GM12878 (cell line): ENCODE measurements around the gene WWOX. TPM values are rescaled to one million over a fixed set of nuclear protein-coding genes. Genes with fewer than 3 reads are reported as not detected.

Source experiments
- ATAC-seq: fragments of 200-7000 bp; cut with Tn5 transposase; 3 replicates; pipeline ENCODE4 v1.9.1; 2020; ENCODE audit warnings: mild to moderate bottlenecking, moderate library complexity
- BruUV-seq: library from RNA; stranded (reverse); fragments of 400-500 nt; replicated peaks from 2 replicates; lab custom pipeline; 2021; lab: Mats Ljungman, UMichigan
- CTCF ChIA-PET: fragments of 300-600 bp; sonication (Branson Sonifier 250); formaldehyde crosslinking; extraction: SDS; loops from one replicate; lab custom pipeline; 2021; ENCODE audit warnings: inconsistent platforms; lab: Yijun Ruan, JAX
- POLR2A ChIA-PET: fragments of 350-600 bp; formaldehyde crosslinking; extraction: SDS; loops from one replicate; lab custom pipeline; 2021; ENCODE audit warnings: inconsistent platforms; lab: Charles Lee
- RAD21 ChIA-PET: fragments of 300-600 bp; sonication (Branson Sonifier 250); formaldehyde crosslinking; loops from one replicate; lab custom pipeline; 2023; ENCODE audit warnings: antibody characterized with exemption; ENCODE audit not compliant: unreplicated experiment; lab: Charles Lee
- SMC1A ChIA-PET: fragments of 300-600 bp; sonication (Branson Sonifier 250); formaldehyde crosslinking; loops from one replicate; lab custom pipeline; 2023; ENCODE audit not compliant: unreplicated experiment, uncharacterized antibody; lab: Charles Lee
- DNase-seq: peaks from one replicate; pipeline ENCODE4 v3.0.0-alpha.2; 2011; ENCODE audit warnings: low read depth, low spot score
- FAIRE-seq: peaks from 3 replicates; lab custom pipeline; 2011; peaks lifted over from hg19 to GRCh38; lab: Jason Lieb, UNC
- H2AFZ ChIP-seq: 2 replicates; pipeline ENCODE4 v1.6.0; 2011; ENCODE audit warnings: low read depth, low read length, control low read depth; ENCODE audit not compliant: control insufficient read depth
- H3K27ac ChIP-seq: 2 replicates; pipeline ENCODE4 v1.5.1; 2011; ENCODE audit warnings: control low read depth; ENCODE audit not compliant: control insufficient read depth, insufficient read depth
- H3K27me3 ChIP-seq, 2 experiments: replicated peaks in 1 of 2; 2 replicates each; pipeline versions ENCODE4 v1.6.0 to v1.6.1; 2011; ENCODE audit warnings: low read length in 1 of 2; ENCODE audit not compliant: control insufficient read depth in 2 of 2, insufficient read depth in 2 of 2
- H3K36me3 ChIP-seq, 2 experiments: 2 replicates each; pipeline ENCODE4 v1.5.1; 2011; ENCODE audit warnings: low read length in 1 of 2; ENCODE audit not compliant: control insufficient read depth in 2 of 2, insufficient read depth in 2 of 2
- H3K4me1 ChIP-seq: 2 replicates; pipeline ENCODE4 v1.6.1; 2011; ENCODE audit warnings: mild to moderate bottlenecking, low read length, moderate library complexity, mixed read lengths; ENCODE audit not compliant: control insufficient read depth, insufficient read depth
- H3K4me2 ChIP-seq: 2 replicates; pipeline ENCODE4 v1.6.0; 2011; ENCODE audit warnings: control low read depth; ENCODE audit not compliant: control insufficient read depth, insufficient read depth
- H3K4me3 ChIP-seq: fragments of 200-600 bp; sonication (generic); 2 replicates; pipeline ENCODE4 v1.5.1; 2016
- H3K79me2 ChIP-seq: 2 replicates; pipeline ENCODE4 v1.6.0; 2011; ENCODE audit warnings: low read length; ENCODE audit not compliant: control insufficient read depth, insufficient read depth
- H3K9ac ChIP-seq: 2 replicates; pipeline ENCODE4 v1.8.0; 2011; ENCODE audit warnings: low read length, control low read depth, mixed read lengths; ENCODE audit not compliant: control insufficient read depth, insufficient read depth
- H3K9me3 ChIP-seq: replicated peaks from 3 replicates; pipeline ENCODE4 v1.5.1; 2011; ENCODE audit warnings: mild to moderate bottlenecking, low read length; ENCODE audit not compliant: control insufficient read depth, insufficient read depth
- H4K20me1 ChIP-seq: 2 replicates; pipeline ENCODE4 v1.6.0; 2011; ENCODE audit not compliant: control insufficient read depth, insufficient read depth
- CBX3 ChIP-seq: fragments of 200-600 bp; sonication (generic); IDR thresholded peaks from 2 replicates; pipeline ENCODE4 v1.6.1; 2016; ENCODE audit warnings: low read depth, borderline replicate concordance
- CHD4 ChIP-seq: fragments of 200-600 bp; sonication (generic); IDR thresholded peaks from 2 replicates; pipeline ENCODE4 v1.6.1; 2016; ENCODE audit warnings: mild to moderate bottlenecking
- MEF2A ChIP-seq: IDR thresholded peaks from 2 replicates; pipeline ENCODE4 v1.6.1; 2011; ENCODE audit warnings: low read depth, mild to moderate bottlenecking, low read length, moderate library complexity; ENCODE audit not compliant: insufficient read depth
- PRDM15 ChIP-seq: fragments of 450-650 bp; formaldehyde crosslinking; IDR thresholded peaks from 2 replicates; pipeline ENCODE4 v1.4.0; 2020; ENCODE audit warnings: mild to moderate bottlenecking, moderate library complexity
- SUPT20H ChIP-seq: IDR thresholded peaks from 2 replicates; pipeline ENCODE4 v1.6.1; 2011; ENCODE audit warnings: low read depth, mild to moderate bottlenecking, low read length, moderate library complexity, borderline replicate concordance; ENCODE audit not compliant: control insufficient read depth
- TARDBP ChIP-seq: IDR thresholded peaks from 2 replicates; pipeline ENCODE4 v1.6.1; 2016; ENCODE audit warnings: borderline replicate concordance
- USF1 ChIP-seq: IDR thresholded peaks from 2 replicates; pipeline ENCODE4 v1.6.1; 2011; ENCODE audit warnings: borderline replicate concordance, low read depth, mild to moderate bottlenecking, moderate library complexity, mixed read lengths, low read length; ENCODE audit not compliant: insufficient read depth; ENCODE audit errors: extremely low read length
- ZBTB11 ChIP-seq: fragments of 450-650 bp; formaldehyde crosslinking; IDR thresholded peaks from 2 replicates; pipeline ENCODE4 v1.5.0; 2022; ENCODE audit warnings: mild to moderate bottlenecking, missing genetic modification characterization
- WGBS: methylation state at CpG from one replicate; pipeline ENCODE4 v1.1.6; 2016; ENCODE audit warnings: low lambda C conversion rate; ENCODE audit not compliant: insufficient replicate concordance, insufficient coverage; ENCODE audit errors: missing lambda C conversion rate; 5-methylcytosine and 5-hydroxymethylcytosine counted together
- in situ Hi-C: fragments of 300-500 bp; cut with MboI; formaldehyde crosslinking; loops from 9 replicates; pipeline ENCODE4 v1.14.3; 2018; ENCODE audit warnings: mixed read lengths
- intact Hi-C: fragments of 100-400 bp; cut with micrococcal nuclease; formaldehyde crosslinking; loops from one replicate; pipeline ENCODE4 v1.14.2; 2022; ENCODE audit not compliant: unreplicated experiment
- polyA plus RNA-seq, 11 experiments: library from polyadenylated mRNA; depleted of rRNA in 4 of 11; unstranded in 6 of 11; stranded (reverse) in 5 of 11; fragments of >200 nt; fragmentation: Nextera tagmentation in 4 of 11; fragmentation: Illumina TruSeq in 1 of 11; extraction: Ambion mirVana in 4 of 11; extraction: Trizol in 1 of 11; gene quantifications; 1 replicate in 1 of 11; 2 replicates in 10 of 11; pipeline versions ENCODE4 v1.2.1 to v1.2.3, GENCODE V29; 2011 to 2016; ENCODE audit warnings: inconsistent platforms in 2 of 11, missing spikeins in 2 of 11, low read depth in 1 of 11
- total RNA-seq, 4 experiments: library from RNA; depleted of rRNA in 3 of 4; stranded (reverse); fragments of >200 nt in 3 of 4; fragmentation: Illumina TruSeq in 1 of 4; extraction: Trizol in 1 of 4; gene quantifications; 2 replicates each; pipeline versions ENCODE4 v1.2.1 to v1.2.3, GENCODE V29; 2013 to 2021

Gene WWOX
- total and polyA plus RNA-seq, 10 of the 15 experiments (the other 5 are each of a cell fraction or from before 2014, with no cell fraction given), result 2.8 to 24.4 (median 17.8) TPM

GRCh38 chr16:78529881-78530280, 430.4 kb downstream of the WWOX start (continued):
- TF ChIP-seq ZBTB11 (CRISPR knock-in tag), result no peak

- FAIRE-seq, result no peak
- RAD21 ChIA-PET, result no interaction called here
- DNase-seq, result no peak
- TF ChIP-seq CBX3, result no peak
- TF ChIP-seq MEF2A, result no peak
- no peak for TF ChIP-seq TARDBP
- no peak for TF ChIP-seq PRDM15 (CRISPR knock-in tag)
- TF ChIP-seq SUPT20H, result no peak
- TF ChIP-seq CHD4, result no peak
- TF ChIP-seq USF1, result no peak
Measured at GRCh38 chr16:78530283-78530682, 430.8 kb downstream of the WWOX start.

More at GRCh38 chr16:78530283-78530682, 430.8 kb downstream of the WWOX start:
- in situ Hi-C loops (no loop called here), intact Hi-C loops (no loop called here)
- Histone ChIP-seq H3K27ac (no peak overlapping the region), H3K9me3 (no peaks in the 10 kb centered on the region), H3K4me3 (no peak overlapping the region), H3K36me3 (no peaks in the 10 kb centered on the region), H3K9ac (no peak overlapping the region), H3K4me1 (no peaks in the 10 kb centered on the region), H3K4me2 (no peak overlapping the region), H3K79me2 (no peaks in the 10 kb centered on the region), H2AFZ (no peak overlapping the region), H4K20me1 (no peaks in the 10 kb centered on the region), H3K27me3 (no peaks in the 10 kb centered on the region)
- ATAC-seq, result no peak
- ChIA-PET POLR2A (no interaction called here), CTCF (no interaction called here), SMC1A (no interaction called here)
- BruUV-seq, result no TSS peak
- WGBS, result 48% methylated on average over 4 of the region's 4 CpGs
